ENCODE results near the gene MCOLN1.

DNA sequence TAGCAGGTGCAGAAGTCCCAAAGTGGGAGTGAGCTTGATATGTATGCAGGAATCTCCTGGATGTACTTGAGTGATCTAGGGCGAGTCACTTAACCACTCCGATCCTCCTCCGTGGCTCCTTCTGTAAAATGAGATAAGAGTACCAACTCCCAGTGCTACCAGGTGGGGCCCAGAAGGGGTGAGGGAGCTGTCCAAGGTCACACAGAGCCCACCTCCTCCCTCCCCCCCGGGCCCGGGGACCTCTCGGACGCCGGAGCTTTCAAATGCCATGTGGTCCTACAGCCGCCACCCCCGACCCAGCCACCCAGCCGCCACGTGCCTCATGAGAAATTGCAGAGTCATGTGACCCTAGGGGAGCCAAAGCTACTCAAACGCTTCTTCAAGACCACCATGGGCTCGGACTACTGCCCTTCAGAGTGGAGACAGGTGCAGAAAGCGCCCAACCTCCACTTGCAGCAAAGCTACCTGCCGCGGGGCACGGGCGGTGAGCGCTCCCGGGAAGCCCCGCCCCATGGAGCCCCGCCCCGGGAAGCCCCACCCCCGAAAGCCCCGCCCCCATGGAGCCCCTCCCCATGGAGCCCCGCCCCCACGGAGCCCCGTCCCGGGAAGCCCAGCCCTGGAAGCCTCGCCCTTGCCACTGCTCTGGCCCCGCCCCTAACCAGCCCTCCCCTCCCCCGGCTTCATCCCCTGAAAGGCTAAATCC, 16.6 kb upstream of the MCOLN1 start:
- TF ChIP-seq, protein P1, sequence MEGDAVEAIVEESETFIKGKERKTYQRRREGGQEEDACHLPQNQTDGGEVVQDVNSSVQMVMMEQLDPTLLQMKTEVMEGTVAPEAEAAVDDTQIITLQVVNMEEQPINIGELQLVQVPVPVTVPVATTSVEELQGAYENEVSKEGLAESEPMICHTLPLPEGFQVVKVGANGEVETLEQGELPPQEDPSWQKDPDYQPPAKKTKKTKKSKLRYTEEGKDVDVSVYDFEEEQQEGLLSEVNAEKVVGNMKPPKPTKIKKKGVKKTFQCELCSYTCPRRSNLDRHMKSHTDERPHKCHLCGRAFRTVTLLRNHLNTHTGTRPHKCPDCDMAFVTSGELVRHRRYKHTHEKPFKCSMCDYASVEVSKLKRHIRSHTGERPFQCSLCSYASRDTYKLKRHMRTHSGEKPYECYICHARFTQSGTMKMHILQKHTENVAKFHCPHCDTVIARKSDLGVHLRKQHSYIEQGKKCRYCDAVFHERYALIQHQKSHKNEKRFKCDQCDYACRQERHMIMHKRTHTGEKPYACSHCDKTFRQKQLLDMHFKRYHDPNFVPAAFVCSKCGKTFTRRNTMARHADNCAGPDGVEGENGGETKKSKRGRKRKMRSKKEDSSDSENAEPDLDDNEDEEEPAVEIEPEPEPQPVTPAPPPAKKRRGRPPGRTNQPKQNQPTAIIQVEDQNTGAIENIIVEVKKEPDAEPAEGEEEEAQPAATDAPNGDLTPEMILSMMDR (conservative IDR thresholded peaks at IDR 0.05; ENCODE audit: low read length) = no peak
- TF ChIP-seq EZH2phosphoT487 (IDR thresholded peaks at IDR 0.05; ENCODE audit: borderline replicate concordance, low read depth, low read length) = no peak

Measured in OCI-LY7 (cell line).